KOPT-K1 (cell line): ENCODE results near the gene HTR7.
A peak's percentile ranks its signal among the peaks of the same experiment; 100 is the strongest.

Experiments
- H3K27ac ChIP-seq: fragments of 200-600 bp; sonication (generic); 2 replicates; pipeline ENCODE4 v1.5.1; 2016; ENCODE audit warnings: antibody characterized with exemption, mild to moderate bottlenecking, low read depth, low read length; ENCODE audit not compliant: poor library complexity, severe bottlenecking
- H3K36me3 ChIP-seq: fragments of 200-600 bp; sonication (generic); 2 replicates; pipeline ENCODE4 v1.5.1; 2017; ENCODE audit warnings: antibody characterized with exemption, mild to moderate bottlenecking, low read length, moderate library complexity; ENCODE audit not compliant: insufficient read depth
- H3K9me3 ChIP-seq: fragments of 200-600 bp; sonication (generic); 2 replicates; pipeline ENCODE4 v1.5.1; 2017; ENCODE audit warnings: antibody characterized with exemption, low read length, mild to moderate bottlenecking; ENCODE audit not compliant: insufficient read depth, poor library complexity, severe bottlenecking

The HTR7 gene

DNA sequence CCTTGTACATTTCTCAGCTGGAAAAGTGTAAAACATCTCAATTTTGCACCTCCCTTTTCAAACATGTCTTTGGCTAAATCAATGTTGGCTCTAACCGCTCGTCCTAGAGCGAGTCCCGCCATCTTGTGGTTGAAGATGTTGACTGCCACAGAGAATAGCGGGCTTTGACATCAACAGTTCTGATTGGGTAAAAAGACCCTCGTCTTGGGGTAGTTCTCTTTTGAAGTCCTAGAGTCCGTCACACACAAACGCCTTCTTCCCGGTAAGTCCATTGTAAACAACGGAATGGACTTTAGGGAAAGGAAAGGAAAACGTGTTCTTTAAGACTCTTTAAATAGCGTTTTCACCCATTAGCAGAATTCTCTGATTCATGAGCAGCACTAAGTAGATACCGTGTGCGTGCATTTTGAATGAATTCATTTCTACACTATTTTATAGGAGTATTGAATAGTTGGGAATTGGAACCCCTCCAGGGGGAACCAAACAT is 13.5 kb upstream of the HTR7 start:
- peak overlapping the region; percentile 70 for H3K27ac ChIP-seq
- H3K36me3 ChIP-seq: peaks cover 11% of the 10 kb centered on the region
- peaks cover 22% of the 10 kb centered on the region for H3K9me3 ChIP-seq

DNA sequence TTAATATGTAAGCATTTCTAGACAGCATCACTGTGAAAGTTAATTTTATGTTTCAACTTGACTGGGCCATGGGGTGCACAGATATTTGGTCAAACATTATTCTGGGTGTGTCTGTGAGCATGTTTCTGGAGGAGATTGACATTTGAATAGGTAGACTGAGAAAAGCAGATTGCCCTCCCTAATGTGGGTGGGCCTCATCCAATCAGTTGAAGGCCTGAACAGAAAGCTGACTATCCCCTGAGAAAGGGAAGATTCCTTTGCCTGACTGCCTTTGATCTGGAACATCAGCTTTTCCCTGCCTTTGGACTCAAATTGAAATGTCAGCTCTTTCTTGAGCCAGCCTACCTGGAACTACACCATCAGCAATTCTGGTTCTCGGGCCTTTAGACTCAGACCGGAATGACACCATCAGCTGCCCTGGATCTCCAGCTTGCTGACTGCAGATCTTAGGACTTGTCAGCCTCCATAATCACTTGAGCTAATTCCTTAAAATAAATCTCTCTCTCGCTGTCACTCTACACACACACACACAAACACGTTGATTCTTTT is 8.3 kb upstream of the HTR7 start:
- Histone ChIP-seq H3K9me3 (peaks cover 22% of the 10 kb centered on the region), H3K36me3 (no peaks in the 10 kb centered on the region), H3K27ac (no peak overlapping the region)

DNA sequence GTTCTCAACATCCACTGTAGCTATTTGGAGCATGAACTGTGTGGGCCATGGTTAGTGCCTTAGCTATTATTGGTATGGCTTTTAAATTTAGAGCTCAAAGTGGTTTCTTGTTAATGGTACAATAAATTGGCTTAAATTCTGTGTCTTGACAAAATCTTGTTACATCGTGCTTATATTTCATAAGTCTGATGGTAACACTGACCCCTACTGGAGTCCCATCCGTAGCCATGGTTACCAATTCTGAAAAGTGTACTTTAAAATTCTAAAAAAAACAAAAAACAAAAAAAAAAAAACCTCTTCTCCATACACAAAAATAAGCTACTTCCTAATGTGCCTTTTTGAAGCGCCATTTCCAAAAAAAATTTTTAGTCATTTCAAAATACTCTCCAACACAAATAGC is 7.6 kb upstream of the HTR7 start:
- peaks cover 20% of the 10 kb centered on the region for H3K9me3 ChIP-seq
- H3K36me3 ChIP-seq: no peaks in the 10 kb centered on the region
- H3K27ac ChIP-seq: no peak overlapping the region

DNA sequence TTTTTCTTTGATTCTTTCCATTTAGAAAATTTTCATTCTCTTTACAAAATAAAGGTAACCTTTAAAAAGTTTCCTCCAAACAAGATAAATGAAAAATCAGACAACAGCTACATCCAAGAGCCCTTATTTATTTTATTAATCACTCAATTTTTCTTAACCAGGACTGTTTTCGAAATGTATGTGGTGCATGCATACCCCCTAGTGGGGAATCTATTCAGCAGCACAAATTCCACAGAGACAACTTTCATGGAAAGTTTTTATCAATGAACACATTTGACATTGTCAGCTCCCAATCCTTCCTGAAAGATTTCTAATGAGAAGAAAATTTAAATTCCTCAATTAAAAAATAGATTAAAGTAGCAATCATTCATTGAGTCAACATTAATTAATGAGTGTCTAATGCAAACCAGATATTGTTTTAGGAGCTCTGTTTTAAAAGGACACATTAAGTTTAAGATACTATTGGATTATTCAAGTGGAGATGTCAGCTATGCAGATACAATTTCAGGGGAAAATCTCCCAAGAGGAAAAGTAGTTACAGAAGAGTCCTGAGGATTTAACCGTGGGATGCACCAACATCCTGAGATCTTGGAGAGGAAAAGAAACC is 5.2 kb upstream of the HTR7 start:
- no peak overlapping the region for H3K27ac ChIP-seq
- no peaks in the 10 kb centered on the region for H3K9me3 ChIP-seq
- no peaks in the 10 kb centered on the region for H3K36me3 ChIP-seq

DNA sequence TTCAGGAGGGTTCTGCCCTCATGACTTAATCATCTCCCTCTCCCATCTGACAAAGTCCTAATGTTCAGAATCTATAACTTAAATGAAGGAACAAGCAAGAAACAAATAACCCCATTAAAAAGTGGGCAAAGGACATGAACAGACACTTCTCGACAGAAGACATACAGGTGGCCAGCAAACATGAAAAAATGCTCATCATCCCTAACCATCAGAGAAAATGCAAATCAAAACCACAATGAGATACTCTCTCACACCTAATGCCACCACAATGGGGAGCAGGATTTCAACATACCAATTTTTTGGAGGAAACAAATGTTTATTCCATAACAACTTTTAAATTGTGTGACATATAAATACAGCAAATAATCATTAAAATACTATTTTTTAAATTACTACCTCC is 3.0 kb upstream of the HTR7 start:
- Histone ChIP-seq H3K27ac (no peak overlapping the region), H3K9me3 (no peaks in the 10 kb centered on the region)

DNA sequence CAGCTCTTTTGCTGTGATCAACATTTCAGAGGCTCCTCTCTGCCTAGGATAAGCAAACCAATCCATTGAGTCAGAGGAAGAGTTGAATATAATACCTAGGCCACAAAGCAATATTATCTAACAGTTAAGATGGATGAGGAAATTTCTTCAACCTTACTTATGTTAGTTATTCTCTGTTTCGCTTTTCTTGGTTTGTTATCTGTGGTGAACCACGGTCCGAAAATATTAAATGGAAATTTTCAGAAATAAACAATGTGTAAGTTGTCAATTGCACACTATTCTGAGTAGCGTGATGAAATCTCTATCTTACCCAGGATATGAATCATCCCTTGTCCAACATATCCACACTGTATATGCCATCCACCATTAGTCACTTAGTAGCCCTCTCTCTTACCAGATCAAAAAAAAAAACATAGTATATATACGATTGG is 1.5 kb upstream of the HTR7 start:
- H3K9me3 ChIP-seq: no peaks in the 10 kb centered on the region

More for the DNA sequence above, 3.0 kb upstream of the HTR7 start:
- no peaks in the 10 kb centered on the region for H3K36me3 ChIP-seq

DNA sequence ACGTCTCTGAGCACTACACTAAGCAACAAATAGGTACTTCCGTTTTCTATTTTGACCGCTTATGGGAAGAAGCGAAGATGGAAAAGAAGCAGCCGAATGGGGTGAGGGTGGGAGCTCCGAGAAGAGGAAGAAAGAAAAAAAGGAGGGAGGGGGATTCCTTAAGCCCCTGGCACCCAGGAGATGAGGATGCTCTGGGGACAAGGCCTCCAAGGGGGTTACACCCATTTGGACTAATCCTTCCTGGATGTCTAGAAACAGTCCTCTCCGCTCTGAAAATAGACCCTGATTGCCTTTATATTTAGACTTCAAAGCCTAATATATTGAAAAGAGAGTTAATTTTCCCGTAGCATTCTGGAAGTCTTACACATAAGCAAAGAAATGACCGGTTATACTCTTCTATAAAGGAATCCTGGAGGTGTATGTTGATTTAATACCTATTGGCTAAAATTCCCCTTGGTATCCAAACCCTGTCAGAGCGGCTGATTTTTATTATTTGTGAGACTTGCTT is 676 bp upstream of the HTR7 start:
- Histone ChIP-seq H3K9me3 (no peaks in the 10 kb centered on the region), H3K27ac (no peak overlapping the region), H3K36me3 (no peaks in the 10 kb centered on the region)

More for the DNA sequence above, 1.5 kb upstream of the HTR7 start:
- no peak overlapping the region for H3K27ac ChIP-seq
- no peaks in the 10 kb centered on the region for H3K36me3 ChIP-seq

DNA sequence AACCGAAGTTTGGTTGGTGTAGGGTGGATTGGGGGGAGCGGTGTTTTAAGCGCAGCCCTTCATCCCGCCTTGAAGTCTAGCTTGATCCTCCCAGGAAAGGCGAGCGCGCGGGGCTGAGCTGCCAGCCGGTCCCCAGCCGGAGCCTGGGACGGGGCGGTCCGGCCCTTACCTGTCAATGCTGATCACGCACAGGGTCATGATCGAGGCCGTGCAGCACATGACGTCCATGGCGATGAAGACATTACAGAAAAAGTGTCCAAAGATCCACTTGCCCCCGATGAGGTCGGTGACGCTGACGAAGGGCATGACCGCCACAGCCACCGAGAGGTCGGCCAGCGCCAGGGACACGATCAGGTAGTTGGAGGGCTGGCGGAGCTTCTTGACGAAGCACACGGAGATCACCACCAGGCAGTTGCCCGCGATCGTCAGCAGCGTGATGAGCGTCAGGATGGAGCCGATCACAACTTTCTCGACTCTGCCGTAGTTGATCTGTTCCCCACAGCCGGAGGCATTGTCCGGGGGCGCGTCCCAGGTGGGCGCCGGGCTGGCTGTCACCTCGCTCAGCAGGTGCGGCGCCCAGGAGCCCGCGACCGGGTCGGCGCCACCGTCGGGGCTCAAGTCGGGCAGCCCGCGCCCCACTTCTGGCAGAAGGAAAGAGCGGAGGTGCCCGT is 740 bp downstream of the HTR7 start:
- Histone ChIP-seq H3K27ac (no peak overlapping the region), H3K36me3 (no peaks in the 10 kb centered on the region), H3K9me3 (no peaks in the 10 kb centered on the region)

DNA sequence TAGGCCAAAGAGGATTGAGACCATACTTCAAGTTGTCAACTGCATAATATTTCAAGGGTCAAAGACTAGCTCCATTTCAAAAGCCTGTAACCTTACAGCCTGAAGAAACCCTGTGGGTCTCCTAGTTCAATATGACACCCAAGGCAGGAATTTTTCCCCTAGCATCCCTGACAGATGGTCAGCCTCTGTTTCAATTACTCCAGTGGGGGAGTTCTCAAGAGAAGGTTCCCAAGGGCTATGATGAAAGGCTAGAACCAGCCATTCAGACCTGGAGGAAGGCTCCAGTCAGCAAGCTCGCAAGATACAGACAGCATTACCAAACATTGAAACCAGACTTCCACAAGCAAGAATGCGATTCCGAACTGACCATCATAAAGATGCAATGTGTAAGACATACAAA is 1.6 kb downstream of the HTR7 start:
- H3K27ac ChIP-seq: no peak overlapping the region
- no peaks in the 10 kb centered on the region for H3K36me3 ChIP-seq
- peaks cover 5% of the 10 kb centered on the region for H3K9me3 ChIP-seq

DNA sequence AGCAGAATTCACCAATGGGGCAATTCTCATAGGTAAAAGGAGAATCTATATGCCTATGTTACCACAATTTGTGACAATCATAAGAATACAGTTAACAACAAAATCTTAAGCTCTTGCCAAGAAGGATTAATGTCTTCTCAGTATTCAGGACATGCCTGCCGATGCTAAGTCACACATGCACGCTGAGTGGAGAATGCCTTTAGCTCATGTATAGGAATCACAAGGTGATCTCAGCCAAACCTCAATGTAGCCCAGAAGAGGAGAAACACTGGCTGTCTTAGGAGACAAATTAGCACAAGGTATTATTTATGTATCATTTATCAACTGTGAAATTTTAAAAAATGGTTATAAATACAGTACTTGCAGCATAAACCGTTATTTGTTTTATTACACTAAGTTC is 2.7 kb downstream of the HTR7 start:
- H3K36me3 ChIP-seq: no peaks in the 10 kb centered on the region

DNA sequence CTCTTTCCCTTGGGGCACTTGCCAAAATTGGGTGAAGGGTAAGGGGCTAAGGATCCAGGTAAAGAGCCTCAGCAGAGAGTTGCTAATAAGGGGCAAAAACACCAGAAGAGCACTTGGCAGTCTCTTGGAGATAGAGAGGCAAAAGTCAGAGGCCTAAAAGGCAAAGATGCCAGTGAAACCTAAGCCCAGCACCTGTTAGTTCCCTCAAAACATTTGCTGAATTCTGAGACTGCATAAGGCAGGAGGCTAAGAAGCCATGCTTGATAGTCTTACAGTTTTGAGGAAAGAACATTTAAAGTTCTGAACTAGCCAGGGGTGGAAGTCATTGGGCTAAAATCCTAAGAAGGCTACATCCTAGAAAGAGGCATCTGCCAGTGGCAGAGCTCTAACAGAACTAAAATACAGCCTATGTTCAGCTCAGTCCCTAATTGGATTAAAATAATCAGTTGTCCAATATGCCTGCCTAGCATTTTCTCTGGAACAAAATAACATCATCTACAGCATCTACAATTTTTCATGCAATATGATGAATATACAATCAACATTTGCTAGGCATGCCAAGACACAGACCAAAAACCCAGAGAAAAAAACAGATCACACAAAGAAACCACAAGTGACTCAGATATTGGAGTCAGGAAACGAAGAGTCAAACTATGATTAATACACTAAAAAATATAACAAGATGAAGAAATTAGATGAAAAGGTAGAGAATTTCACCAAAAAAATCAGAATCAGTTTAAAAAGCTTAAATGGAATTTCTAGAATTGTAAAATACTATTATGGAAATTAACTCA is 7.7 kb downstream of the HTR7 start:
- Histone ChIP-seq H3K36me3 (no peaks in the 10 kb centered on the region), H3K27ac (no peak overlapping the region), H3K9me3 (peaks cover 22% of the 10 kb centered on the region)

More for the DNA sequence above, 2.7 kb downstream of the HTR7 start:
- peaks cover 17% of the 10 kb centered on the region for H3K9me3 ChIP-seq
- no peak overlapping the region for H3K27ac ChIP-seq

DNA sequence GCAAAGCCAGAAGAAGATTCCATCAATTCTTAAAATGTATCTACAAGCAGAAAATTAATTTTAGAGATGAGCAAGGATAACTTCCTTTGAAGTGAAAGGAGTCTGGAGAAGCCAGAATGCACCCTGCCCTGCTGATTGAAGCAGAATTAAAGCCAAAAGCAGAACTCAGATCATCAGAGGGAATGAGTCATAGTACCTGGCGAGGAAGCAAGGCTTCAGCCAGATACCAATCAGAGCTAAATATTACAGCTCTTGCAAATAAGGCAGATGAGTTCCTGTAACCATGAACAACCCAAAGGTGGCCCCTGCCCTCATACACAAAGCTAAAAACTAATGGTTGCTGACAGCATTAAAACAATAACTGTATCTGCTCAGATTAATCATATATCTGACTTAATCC is 10.4 kb downstream of the HTR7 start:
- H3K27ac ChIP-seq: no peak overlapping the region
- H3K9me3 ChIP-seq: peaks cover 23% of the 10 kb centered on the region
- no peaks in the 10 kb centered on the region for H3K36me3 ChIP-seq

DNA sequence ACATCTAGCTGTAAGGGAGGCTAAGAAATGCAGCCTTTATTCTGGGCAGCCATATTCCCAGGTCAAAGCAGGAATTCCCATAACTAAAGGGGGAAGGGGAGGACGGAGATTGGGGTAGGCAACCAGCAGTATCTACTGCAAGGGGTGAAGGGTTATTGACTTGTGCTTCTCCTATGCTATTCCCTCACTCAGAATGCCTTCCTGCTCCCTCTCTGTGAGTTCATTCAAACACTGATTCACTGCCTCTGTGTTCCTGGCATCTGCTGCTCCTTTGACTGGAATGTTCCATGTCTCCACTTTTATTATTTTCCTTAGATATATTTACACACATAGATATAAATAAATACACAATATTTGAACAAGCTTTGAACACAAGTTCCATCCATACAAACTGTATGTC is 11.1 kb downstream of the HTR7 start:
- H3K36me3 ChIP-seq: no peaks in the 10 kb centered on the region
- no peak overlapping the region for H3K27ac ChIP-seq
- H3K9me3 ChIP-seq: peaks cover 26% of the 10 kb centered on the region

DNA sequence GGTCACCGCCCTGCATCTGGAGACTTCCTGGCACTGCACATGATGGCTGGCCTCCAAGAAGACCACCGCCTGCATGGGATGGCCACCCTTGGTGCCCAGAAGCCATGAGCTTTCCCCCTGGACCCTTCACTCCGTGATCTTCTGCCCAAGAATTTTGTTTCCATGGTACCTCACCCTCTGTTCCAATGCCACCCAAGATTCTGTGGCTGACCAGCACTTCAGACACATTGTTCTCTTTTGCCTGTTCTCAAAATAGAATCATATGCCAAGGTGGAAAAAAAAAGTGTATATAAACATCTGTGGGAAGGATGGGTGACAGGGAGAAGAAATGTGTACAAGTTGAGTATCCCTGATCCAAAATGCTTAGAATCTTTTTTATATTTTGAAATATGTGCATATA is 12.1 kb downstream of the HTR7 start:
- no peaks in the 10 kb centered on the region for H3K36me3 ChIP-seq
- peaks cover 16% of the 10 kb centered on the region for H3K9me3 ChIP-seq
- H3K27ac ChIP-seq: no peak overlapping the region

DNA sequence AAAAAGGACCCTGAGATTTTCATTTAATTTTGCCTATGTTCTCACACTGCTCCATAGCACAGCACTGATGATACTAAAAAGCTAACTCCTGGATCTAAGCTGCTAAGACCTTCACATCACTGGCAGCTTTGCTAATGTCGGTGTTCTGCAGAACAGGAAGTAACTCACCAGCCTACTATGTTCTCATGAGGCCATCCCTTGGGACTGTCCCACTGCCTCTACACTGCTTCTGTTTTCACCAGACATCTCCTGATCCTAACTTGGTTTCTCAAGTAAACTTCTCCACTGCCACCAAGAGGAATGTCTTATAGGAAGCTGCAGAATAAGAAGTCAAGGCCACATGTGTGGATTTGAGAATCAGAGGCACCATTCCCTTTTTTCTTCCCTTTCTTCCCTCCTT is 15.1 kb downstream of the HTR7 start:
- Histone ChIP-seq H3K36me3 (no peaks in the 10 kb centered on the region), H3K27ac (no peak overlapping the region), H3K9me3 (peaks cover 5% of the 10 kb centered on the region)
